CD4-positive, alpha-beta T cell treated with Interferon gamma for 1 hour (primary cell): ENCODE results near the gene MGAT3.
"Not testable (repeated sequence)": the region's sequence is repeated elsewhere in the genome, so short reads cannot be mapped to it uniquely, and the experiment has no call there.

ENCODE experiments used
- DNase-seq: peaks from one replicate; pipeline ENCODE4 v3.0.0-alpha.2; 2020

Gene MGAT3, protein sequence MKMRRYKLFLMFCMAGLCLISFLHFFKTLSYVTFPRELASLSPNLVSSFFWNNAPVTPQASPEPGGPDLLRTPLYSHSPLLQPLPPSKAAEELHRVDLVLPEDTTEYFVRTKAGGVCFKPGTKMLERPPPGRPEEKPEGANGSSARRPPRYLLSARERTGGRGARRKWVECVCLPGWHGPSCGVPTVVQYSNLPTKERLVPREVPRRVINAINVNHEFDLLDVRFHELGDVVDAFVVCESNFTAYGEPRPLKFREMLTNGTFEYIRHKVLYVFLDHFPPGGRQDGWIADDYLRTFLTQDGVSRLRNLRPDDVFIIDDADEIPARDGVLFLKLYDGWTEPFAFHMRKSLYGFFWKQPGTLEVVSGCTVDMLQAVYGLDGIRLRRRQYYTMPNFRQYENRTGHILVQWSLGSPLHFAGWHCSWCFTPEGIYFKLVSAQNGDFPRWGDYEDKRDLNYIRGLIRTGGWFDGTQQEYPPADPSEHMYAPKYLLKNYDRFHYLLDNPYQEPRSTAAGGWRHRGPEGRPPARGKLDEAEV

GRCh38 chr22:39456522-39457197 is at the start of gene MGAT3:
Gene MGAT3, plus strand, starts transcription at chr22:39457012. Its CDS starts 30,336 bp downstream, at chr22:39487348.
- no peak for DNase-seq

DNA sequence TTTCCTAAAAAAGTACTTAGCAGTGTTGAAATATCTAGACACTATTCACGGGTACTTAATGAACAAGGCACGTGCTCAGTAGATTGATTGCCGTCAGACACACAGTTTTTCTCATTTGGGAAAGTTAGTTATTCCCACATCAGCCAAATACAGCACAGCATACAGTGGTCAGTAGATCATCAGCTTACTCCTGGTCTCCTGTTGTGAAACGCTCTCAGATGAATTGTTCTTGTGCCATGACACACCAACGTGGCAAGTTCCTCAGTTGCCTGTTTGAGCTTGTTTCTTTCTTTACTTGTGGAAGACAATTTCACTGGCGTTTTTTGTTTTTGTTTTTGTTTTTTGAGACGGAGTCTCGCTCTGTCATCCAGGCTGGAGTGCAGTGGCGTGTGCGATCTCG is 48.6 kb upstream of the MGAT3 start:
- DNase-seq: no peak

DNA sequence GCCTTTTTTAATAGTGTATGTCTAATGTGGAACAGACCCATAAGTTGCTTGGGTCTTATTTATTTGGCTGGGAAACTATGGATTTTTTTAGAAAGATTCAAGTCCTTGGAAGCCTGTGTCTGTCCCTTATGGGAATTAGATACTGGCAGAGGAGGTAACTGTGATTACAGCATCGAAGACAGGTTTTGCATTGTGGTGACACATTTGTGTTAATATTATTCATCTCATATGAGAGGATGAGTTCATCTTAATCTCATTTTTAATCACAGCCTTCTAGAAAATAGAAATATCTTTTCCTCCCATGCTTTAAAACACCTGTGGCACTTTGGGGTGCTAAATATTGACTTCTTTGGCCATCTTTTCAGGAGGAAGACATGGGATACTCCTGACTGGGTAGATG is 48.0 kb upstream of the MGAT3 start:
- no peak for DNase-seq

DNA sequence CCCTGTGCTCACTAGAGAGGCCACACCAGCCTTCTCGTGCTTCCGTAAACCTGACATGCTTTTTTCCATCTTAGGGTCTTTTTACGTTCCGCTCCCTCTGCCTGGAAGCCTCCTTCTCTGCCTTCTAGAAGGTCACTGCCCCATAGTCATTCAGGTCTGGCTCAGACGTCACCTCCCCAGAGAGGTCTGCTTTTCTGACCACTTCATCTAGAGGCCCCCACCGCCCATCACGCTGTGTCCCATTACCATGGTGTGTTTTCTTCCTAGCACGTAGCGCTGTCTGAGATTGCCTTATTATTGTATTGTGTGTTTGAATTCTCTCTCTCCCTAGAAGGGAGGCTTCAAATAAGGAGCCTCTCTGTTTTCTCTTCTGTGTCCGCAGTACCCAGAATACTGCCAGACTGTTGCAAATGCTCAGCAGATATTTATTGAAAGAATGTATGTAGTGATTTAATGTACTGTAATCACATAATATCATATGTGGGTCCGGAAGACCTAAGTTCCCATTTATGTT is 47.2 kb upstream of the MGAT3 start:
- no peak for DNase-seq

GRCh38 chr22:39410264-39410663 is 46.5 kb upstream of the MGAT3 start:
- DNase-seq: no peak

GRCh38 chr22:39411828-39412365 is 44.9 kb upstream of the MGAT3 start:
- DNase-seq: not testable (repeated sequence)

DNA sequence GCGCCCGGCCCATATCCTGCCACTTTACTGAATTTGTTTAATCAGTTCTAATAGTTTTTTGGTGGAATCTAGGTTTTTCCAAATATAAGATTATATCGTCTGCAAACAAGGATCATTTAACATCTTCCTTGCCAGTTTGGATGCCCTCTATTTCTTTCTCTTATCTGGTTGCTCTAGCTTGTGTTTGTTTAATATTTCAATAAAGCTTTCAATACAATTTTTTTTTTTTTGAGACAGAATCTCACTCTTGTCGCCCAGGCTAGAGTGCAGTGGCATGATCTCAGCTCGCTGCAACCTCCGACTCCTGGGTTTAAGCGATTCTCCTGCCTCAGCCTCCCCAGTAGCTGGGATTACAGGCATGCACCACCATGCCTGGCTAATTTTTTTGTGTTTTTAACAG is 43.6 kb upstream of the MGAT3 start:
- not testable (repeated sequence) for DNase-seq

DNA sequence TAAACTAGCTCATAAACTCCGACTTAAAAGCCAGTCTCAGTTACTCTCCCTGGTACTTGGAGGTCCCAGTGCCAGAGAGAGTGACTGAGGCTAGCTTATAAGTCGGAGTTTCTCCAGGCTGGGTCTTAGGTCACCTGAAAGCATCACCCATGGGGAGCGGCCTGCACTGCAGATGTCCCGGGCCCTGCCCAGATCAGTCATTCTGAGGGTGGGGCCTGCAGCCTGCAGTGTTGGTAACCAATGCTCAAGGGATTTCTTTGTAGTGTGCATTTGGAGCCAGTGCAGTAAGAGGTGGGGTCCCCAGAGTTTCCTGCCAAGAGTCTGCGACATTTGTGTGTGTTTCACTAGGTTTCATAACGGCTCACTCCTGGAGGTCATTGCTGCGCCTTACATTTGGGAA is 42.4 kb upstream of the MGAT3 start:
- no peak for DNase-seq

DNA sequence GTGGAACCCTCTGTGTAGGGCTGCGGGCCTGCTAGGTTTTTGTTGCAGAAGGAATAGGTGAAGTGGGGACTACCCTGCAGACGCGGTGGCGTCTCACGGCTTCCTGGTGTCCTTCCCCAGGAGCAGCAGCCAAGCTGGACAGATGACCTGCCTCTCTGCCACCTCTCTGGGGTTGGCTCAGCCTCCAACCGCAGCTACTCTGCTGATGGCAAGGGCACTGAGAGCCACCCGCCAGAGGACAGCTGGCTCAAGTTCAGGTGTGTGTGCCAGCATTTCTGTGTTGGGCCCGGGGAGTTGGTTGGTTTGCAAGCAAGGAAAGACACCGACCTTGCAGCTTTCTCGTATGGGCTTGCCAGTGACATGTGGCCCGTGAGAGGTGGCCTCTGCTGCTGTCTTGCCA is 41.9 kb upstream of the MGAT3 start:
- no peak for DNase-seq

DNA sequence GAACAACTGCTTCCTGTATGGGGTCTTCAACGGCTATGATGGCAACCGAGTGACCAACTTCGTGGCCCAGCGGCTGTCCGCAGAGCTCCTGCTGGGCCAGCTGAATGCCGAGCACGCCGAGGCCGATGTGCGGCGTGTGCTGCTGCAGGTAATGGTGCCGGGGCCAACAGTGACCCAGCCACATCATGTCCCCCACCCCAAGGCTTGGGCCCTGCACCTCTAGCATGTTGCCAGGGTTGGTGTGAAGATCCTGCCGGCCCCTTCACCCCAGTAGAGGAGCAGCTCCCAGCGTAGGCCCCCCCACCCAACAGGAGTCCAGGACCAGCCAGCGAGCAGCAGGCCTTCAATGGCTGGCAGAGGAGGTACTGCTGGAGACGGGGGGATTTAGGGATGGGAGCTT is 41.3 kb upstream of the MGAT3 start:
- DNase-seq: no peak

- DNase-seq: no peak
These were observed 40.5 kb upstream of the MGAT3 start for GRCh38 chr22:39416319-39416718.

GRCh38 chr22:39417641-39418040 is 39.2 kb upstream of the MGAT3 start:
- no peak for DNase-seq

GRCh38 chr22:39418696-39419095 is 38.1 kb upstream of the MGAT3 start:
- DNase-seq: no peak

- DNase-seq: no peak
These were observed 37.7 kb upstream of the MGAT3 start for GRCh38 chr22:39419096-39419495.

GRCh38 chr22:39419911-39420310 is 36.9 kb upstream of the MGAT3 start:
- no peak for DNase-seq

DNA sequence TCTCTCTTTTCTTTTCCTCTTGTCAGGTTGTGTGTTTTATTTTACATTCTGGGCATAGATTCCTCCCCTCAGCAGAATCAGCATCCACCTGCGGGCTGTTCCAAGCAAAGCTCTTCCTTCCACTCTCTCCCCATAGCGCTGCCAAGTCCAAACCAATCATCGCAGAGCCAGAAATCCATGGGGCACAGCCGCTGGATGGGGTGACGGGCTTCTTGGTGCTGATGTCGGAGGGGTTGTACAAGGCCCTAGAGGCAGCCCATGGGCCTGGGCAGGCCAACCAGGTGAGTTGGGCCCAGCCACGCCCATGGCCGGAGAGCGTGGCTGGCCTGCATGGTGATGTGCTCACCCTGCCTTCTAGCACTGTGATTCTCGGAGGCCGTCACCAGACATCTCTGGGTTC is 35.1 kb upstream of the MGAT3 start:
- no peak for DNase-seq

DNA sequence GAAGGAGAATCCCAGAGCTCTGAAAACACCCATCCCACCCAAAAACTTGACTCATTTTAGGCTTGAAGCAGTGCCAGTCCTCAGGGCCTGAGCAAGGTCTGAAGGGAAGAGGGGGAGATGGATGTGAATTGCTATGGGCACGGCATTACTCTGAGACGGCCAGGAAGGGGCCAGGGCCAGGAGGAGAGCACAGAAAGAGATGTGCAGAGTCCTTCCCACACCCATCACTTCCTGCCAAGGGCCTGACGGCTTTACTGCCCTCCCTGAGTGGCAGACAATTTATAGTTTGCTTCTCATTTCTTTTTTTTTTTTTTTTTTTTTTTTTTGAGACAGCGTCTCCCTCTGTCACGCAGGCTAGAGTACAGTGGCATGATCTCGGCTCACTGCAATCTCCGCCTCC is 34.7 kb upstream of the MGAT3 start:
- no peak for DNase-seq

DNA sequence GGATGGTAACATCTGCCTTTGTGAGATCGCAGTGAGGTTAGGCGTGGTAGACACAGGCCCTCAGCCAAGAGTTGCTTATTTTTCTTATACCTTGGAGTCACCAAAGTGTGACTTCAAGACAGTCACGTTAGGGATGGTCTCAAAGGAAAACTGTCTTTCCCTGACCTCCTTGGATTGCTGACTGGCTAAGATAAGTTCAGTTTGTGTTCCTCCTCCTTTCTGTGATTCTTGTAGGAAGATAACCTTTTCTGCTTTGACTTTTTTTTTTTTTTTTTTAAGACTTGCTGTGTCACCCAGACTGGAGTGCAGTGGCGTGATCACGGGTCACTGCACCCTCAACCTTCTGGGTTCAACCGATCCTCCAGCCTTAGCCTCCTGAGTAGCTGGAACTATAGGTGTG is 34.1 kb upstream of the MGAT3 start:
- DNase-seq: no peak

DNA sequence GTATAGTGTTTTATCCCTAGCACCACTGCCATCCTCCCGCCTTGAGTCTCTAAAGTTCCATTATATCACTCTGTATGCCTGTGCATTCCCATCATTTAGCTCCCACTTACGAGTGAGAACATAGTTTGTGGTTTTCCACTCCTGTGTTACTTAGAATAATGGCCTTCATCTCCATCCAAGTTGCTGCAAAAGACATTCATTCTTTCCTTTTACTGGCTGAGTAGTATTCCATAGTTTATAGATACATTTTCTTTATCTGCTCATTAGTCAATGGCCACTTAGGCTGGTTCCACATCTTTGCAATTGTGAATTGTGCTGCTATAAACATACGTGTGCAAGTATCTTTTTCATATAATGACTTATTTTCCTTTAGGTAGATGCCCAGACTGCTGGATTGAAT is 32.8 kb upstream of the MGAT3 start:
- no peak for DNase-seq

- DNase-seq: no peak
These were observed 30.3 kb upstream of the MGAT3 start for GRCh38 chr22:39426380-39427043.

- no peak for DNase-seq
These were observed 28.8 kb upstream of the MGAT3 start for GRCh38 chr22:39427751-39428596.

DNA sequence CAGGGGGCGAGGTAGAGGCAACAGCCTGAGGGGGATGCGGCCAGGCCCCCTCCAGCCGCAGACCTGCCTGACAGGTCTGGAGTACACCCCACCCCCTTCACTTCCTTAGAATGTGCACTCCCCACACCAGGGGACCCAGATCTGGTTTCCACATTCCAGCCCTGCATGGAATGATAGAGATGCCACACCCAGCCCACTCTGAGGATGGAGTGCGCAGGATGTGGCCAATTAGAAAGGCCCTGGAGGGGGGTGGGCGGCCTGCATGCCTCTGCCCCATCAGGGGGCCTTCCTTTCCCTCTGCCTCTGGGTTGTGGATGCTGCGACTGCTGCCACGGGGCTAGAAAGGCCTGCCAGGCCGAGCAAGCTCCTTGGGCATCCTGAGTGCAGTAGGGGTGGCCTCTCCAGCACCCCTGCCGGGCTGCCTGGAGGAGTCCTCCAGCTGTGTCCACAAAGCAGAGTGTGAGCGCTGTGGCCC is 28.2 kb upstream of the MGAT3 start:
- DNase-seq: no peak
